Right atrium auricular region (tissue), 2 donors: ENCODE results near the gene PDE6B. TPM values are rescaled to one million over a fixed set of nuclear protein-coding genes. Genes with fewer than 3 reads are reported as not detected.
A peak's percentile ranks its signal among the peaks of the same experiment; 100 is the strongest.

Source experiments
- DNase-seq: peaks from one replicate; pipeline ENCODE4 v3.0.0-alpha.2; 2019; ENCODE audit warnings: low spot score
- H3K27ac ChIP-seq, 2 donors: fragments of 200-600 bp; sonication (generic); 1 replicate in 1 of 2; 2 replicates in 1 of 2; pipeline ENCODE4 v1.5.1; 2016 to 2019
- H3K27me3 ChIP-seq, 2 donors: fragments of 200-600 bp; sonication (generic); one replicate each; pipeline versions ENCODE4 v1.5.1 to v1.6.0; 2017 to 2019
- H3K36me3 ChIP-seq: fragments of 200-600 bp; sonication (generic); one replicate; pipeline ENCODE4 v1.5.1; 2016
- H3K4me1 ChIP-seq, 2 donors: fragments of 200-600 bp; sonication (generic); one replicate each; pipeline versions ENCODE4 v1.5.1 to v1.6.0; 2017 to 2019
- H3K4me3 ChIP-seq, 2 donors: fragments of 200-600 bp; sonication (generic); 1 replicate in 1 of 2; 2 replicates in 1 of 2; pipeline ENCODE4 v1.5.1; 2017 to 2019; ENCODE audit warnings: mild to moderate bottlenecking in 1 of 2, moderate library complexity in 1 of 2
- H3K9me3 ChIP-seq, 2 donors: fragments of 200-600 bp; sonication (generic); one replicate each; pipeline ENCODE4 v1.5.1; 2019
- total RNA-seq, 2 donors: library from RNA; depleted of rRNA; stranded (reverse); fragments of >200 nt; gene quantifications; one replicate each; pipeline ENCODE4 v1.1.0, GENCODE V29; 2016
- TF ChIP-seq, protein P1 (sequence below), 2 donors: fragments of 200-600 bp; sonication (generic); IDR thresholded peaks; one replicate each; pipeline ENCODE4 v1.5.1; 2019; ENCODE audit warnings: antibody characterized with exemption in 2 of 2

The PDE6B gene
- total RNA-seq, 2 donors from 2014 or later: 2.3 to 4.6 TPM

- DNase-seq: no peak
- Histone ChIP-seq H3K27me3 (no peaks in the 10 kb centered on the region), H3K36me3 (no peaks in the 10 kb centered on the region), H3K4me3 (no peak overlapping the region), H3K9me3 (peaks cover 0 to under 1% of the 10 kb centered on the region in 2 donors), H3K4me1 (no peaks in the 10 kb centered on the region), H3K27ac (no peak overlapping the region)
- TF ChIP-seq, protein P1, sequence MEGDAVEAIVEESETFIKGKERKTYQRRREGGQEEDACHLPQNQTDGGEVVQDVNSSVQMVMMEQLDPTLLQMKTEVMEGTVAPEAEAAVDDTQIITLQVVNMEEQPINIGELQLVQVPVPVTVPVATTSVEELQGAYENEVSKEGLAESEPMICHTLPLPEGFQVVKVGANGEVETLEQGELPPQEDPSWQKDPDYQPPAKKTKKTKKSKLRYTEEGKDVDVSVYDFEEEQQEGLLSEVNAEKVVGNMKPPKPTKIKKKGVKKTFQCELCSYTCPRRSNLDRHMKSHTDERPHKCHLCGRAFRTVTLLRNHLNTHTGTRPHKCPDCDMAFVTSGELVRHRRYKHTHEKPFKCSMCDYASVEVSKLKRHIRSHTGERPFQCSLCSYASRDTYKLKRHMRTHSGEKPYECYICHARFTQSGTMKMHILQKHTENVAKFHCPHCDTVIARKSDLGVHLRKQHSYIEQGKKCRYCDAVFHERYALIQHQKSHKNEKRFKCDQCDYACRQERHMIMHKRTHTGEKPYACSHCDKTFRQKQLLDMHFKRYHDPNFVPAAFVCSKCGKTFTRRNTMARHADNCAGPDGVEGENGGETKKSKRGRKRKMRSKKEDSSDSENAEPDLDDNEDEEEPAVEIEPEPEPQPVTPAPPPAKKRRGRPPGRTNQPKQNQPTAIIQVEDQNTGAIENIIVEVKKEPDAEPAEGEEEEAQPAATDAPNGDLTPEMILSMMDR (IDR thresholded peaks at IDR 0.05): no peak
Observed at GRCh38 chr4:604131-604530, 21.2 kb upstream of the PDE6B start.

- TF ChIP-seq, protein P1 (IDR thresholded peaks at IDR 0.05): no peak
- Histone ChIP-seq H3K4me3 (no peak overlapping the region), H3K36me3 (no peaks in the 10 kb centered on the region), H3K27me3 (no peaks in the 10 kb centered on the region), H3K27ac (no peak overlapping the region), H3K9me3 (peaks cover 0 to 7% of the 10 kb centered on the region in 2 donors), H3K4me1 (no peaks in the 10 kb centered on the region)
- no peak for DNase-seq
Observed at GRCh38 chr4:605702-606425, 19.5 kb upstream of the PDE6B start.

- TF ChIP-seq, protein P1 (IDR thresholded peaks at IDR 0.05): no peak
- no peaks in the 10 kb centered on the region for H3K4me1 ChIP-seq
- peaks cover 0 to 7% of the 10 kb centered on the region in 2 donors for H3K9me3 ChIP-seq
- no peak overlapping the region for H3K27ac ChIP-seq
- H3K36me3 ChIP-seq: no peaks in the 10 kb centered on the region
- DNase-seq: peak; percentile 30
- H3K27me3 ChIP-seq: no peaks in the 10 kb centered on the region
- H3K4me3 ChIP-seq: no peak overlapping the region
Observed at GRCh38 chr4:608236-608635, 17.1 kb upstream of the PDE6B start.

GRCh38 chr4:609400-610050 lies 15.8 kb upstream of the PDE6B start:
- TF ChIP-seq, protein P1 (IDR thresholded peaks at IDR 0.05): no peak
- H3K9me3 ChIP-seq: peaks cover 0 to 7% of the 10 kb centered on the region in 2 donors
- no peaks in the 10 kb centered on the region for H3K27me3 ChIP-seq
- no peak overlapping the region for H3K4me3 ChIP-seq
- no peaks in the 10 kb centered on the region for H3K36me3 ChIP-seq
- no peaks in the 10 kb centered on the region for H3K4me1 ChIP-seq
- no peak overlapping the region for H3K27ac ChIP-seq
- no peak for DNase-seq

- Histone ChIP-seq H3K27ac (no peak overlapping the region), H3K36me3 (no peaks in the 10 kb centered on the region), H3K27me3 (no peaks in the 10 kb centered on the region), H3K4me1 (no peaks in the 10 kb centered on the region), H3K9me3 (peaks cover 0 to 7% of the 10 kb centered on the region in 2 donors), H3K4me3 (no peak overlapping the region)
- TF ChIP-seq, protein P1 (IDR thresholded peaks at IDR 0.05): no peak
- no peak for DNase-seq
Observed at GRCh38 chr4:610411-611261, 14.7 kb upstream of the PDE6B start.
